ENCODE measurements around the gene RUSF1.
A peak's percentile ranks its signal among the peaks of the same experiment; 100 is the strongest.
"Not testable (repeated sequence)": the region's sequence is repeated elsewhere in the genome, so short reads cannot be mapped to it uniquely, and the experiment has no call there.

RUSF1 gene

GRCh38 chr16:31507929-31508705 is at the start of gene RUSF1:
RUSF1 (minus strand) TSS chr16:31508391; CDS start chr16:31508373, 18 bp downstream.
- peak; percentile 82 for DNase-seq (ENCODE audit: low spot score)

GRCh38 chr16:31542763-31543162 is 34.6 kb upstream of the RUSF1 start:
- DNase-seq (ENCODE audit: low spot score): no peak

DNA sequence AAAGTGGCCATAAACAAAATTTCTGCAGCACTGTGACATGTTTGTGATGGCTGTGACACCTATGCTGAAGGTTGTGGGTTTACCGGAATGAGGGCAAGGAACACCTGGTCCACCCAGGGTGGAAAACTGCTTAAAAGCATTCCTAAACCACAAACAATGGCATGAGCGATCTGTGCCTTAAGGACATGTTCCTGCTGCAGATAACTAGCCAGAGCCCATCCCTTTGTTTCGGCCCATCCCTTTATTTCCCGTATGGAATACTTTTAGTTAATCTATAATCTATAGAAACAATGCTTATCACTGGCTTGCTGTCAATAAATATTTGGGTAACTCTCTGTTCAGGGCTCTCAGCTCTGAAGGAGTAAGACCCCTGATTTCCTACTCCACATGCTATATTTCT is 31.6 kb upstream of the RUSF1 start:
- DNase-seq (ENCODE audit: low spot score): not testable (repeated sequence)

DNA sequence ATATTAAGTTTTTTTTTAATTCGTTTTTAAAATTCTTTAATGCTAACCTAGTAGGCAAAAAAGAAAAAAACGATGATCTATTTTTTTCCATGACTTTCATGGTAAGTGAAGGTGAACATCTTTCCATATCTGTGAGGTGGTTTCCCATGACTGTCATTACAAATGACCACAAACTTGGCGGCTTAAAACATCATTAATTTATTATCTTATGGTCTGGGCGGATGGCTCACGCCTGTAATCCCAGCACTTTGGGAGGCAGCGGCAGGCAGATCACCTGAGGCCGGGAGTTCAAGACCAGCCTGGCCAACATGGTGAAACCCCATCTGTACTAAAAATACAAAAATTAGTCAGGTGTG is 30.0 kb upstream of the RUSF1 start:
- DNase-seq (ENCODE audit: low spot score): not testable (repeated sequence)

DNA sequence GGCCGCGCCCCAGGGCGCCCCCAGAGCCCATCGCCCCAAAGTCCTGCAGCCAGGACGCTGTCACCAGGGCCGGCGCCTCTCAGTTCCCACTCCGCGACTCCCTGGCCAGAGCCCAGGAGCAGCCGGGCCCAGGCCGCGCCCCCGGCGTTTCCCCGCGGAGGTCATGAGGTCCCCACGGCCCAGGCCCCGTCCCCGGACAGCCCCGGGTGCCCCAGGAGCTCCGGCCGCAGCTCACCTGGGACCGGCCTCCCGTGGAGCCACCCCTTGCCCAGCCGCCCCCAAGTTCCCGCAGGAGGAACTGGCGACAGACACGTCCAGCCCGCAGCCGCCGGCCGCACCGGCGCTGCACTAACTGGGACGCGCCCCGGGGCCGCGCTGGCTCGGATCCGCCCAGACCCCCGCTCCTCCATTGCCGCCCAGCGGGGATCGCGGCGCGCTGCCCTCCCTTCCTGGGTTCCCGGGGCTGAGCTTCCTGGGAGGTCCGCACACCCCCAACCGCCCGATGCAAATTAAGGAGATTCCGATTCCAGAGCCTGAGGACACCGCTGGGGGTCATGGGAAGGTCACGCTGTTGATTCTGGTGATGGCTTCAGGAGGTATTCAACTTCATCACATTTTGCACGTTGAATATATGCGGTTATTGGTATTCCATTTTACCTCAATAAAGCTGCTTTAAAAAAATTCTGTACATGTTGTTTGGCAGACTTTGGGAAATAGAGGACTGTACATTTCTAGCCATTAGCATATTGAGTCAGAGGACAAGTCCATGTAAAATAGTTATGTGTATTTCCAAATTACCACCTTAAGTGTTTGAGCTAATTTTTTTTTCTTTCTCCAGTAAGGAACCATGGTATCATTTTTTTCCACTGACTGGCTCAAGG is 29.4 kb upstream of the RUSF1 start:
- DNase-seq (ENCODE audit: low spot score): no peak

GRCh38 chr16:31536804-31537361 is 28.7 kb upstream of the RUSF1 start:
- DNase-seq (ENCODE audit: low spot score): no peak

DNA sequence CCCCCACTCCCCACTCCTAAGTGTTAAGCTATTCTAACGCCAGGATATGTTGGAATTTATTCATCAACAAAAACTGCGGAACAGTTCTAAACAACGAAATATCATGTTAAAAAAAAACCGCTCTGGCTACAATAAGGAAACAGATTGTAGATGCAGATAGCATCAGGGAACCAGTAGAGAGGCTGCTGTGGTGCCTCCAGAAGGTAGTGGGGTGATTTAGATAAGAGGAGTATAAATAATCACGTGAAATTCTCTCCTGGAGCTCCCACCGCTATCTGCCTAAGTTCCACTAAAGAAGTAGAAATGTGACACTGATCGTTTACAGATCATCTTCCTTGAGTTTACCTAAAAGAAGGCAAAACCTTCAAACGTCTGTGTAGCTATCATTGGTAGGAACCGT is 27.5 kb upstream of the RUSF1 start:
- no peak for DNase-seq (ENCODE audit: low spot score)

GRCh38 chr16:31532896-31533295 is 24.7 kb upstream of the RUSF1 start:
- no peak for DNase-seq (ENCODE audit: low spot score)

DNA sequence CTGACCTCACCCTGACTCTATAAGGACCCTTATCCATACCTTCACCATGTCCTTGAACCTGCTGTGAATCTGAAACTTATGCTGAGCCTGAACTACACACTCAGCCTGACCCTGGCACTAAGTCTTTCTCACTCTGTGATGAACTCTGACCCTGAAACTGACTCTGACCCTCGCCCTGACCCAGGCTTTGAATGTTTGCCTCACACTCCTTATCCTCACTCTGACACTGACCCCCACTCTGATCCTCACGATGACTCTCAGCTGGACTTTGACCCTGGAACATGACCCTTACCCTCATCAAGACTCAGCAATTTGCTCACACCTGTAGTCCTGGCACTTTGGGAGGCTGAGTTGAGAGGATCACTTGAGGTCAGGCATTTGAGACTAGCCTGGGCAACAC is 23.9 kb upstream of the RUSF1 start:
- no peak for DNase-seq (ENCODE audit: low spot score)

- DNase-seq (ENCODE audit: low spot score): no peak
Observed at GRCh38 chr16:31531096-31531495, 22.9 kb upstream of the RUSF1 start.

GRCh38 chr16:31530405-31530804 is 22.2 kb upstream of the RUSF1 start:
- DNase-seq (ENCODE audit: low spot score): no peak

- DNase-seq (ENCODE audit: low spot score): no peak
Observed at GRCh38 chr16:31529937-31530312, 21.7 kb upstream of the RUSF1 start.

DNA sequence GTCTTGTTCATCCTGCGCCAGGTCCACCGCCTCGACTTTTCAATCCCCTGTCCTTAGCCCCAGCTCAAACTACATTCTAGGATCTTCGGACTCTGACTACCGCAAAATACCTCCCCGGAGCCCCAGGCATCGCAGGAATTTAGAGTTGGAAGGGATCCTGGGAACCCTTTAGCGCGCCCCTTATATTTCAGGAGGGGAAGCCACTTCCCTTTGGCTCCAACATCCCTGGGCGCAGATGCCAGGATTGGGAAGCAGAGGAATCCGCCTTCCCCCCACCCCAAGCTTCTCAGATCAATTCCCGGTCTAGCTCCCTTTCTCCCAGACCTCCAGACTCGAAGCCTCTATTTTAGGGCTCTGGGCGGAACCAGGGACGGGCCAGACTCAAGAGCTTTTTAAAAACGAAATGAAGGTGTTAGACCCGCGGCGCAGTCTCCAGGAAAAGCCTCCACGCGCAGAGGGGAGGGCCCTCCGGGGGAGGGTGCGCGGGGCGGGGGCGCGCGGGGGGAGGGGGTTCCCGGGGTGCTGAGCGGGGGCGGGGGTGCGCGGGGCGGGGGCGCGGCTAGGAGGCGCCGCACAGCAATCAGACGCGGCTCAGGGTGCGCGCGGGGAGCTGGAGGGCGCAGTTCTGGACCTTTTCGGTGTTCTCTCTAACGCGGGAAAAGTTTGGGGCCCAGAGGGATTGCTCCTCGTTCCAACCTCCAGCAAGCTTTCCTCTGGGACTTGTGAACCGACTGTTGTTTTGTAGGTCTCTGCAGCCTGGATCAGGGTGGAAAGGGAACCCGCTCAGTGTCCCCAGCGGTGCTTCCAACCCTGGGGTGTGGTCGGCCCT is 21.1 kb upstream of the RUSF1 start:
- DNase-seq (ENCODE audit: low spot score): no peak

DNA sequence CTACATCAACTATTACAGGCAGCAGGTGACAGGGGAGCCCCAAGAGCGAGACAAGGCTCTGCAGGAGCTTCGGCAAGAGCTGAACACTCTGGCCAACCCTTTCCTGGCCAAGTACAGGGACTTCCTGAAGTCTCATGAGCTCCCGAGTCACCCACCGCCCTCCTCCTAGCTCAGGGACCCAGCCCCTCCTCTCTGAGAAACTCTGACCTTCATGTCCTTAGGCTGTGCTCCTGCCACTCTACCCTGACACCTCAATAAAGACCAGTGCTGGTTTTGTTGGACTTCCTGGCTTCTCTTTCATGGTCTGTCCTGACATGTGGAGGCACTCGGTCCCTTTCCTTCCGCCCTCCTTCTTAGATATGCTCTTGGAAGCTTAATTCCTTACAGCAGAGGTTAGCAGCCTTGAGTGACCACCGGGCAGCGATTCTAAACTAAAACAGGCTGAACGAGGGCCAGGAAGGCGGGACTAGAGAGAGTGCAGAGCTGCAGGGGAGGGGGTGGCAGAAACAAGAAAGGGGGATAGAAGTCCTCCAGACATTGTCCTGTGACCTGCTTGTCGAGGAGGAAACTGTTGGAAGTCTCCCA is 20.4 kb upstream of the RUSF1 start:
- DNase-seq (ENCODE audit: low spot score): no peak

DNA sequence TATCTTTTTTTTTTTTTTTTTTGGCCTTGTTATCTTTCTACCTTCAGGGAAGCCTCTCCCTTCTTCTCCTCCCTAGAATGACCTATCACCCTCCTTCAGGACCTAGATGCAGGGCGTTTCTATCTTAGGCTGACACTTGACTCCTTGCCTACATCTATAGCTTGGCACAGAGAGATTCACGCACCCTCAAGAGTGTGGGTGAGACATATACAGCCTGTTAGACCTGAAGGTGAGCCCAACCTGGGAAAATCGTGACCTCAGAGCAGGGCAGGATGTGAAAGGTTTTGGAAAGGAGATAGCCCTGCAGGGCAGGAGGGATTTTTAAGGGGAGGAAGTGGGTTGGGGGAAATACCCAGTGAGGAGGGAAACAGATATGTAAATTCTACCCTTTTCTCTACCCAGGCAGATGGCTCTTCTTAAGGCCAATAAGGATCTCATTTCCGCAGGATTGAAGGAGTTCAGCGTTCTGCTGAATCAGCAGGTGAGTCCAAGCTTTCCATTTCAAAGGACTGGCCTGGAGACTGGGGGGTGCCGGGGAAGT is 19.6 kb upstream of the RUSF1 start, which contains the start of gene AHSP:
Gene AHSP (plus strand): TSS at position 167 of the 541 bp plus-strand sequence. CDS start 240 bp downstream, at position 407.
- DNase-seq (ENCODE audit: low spot score): no peak

DNA sequence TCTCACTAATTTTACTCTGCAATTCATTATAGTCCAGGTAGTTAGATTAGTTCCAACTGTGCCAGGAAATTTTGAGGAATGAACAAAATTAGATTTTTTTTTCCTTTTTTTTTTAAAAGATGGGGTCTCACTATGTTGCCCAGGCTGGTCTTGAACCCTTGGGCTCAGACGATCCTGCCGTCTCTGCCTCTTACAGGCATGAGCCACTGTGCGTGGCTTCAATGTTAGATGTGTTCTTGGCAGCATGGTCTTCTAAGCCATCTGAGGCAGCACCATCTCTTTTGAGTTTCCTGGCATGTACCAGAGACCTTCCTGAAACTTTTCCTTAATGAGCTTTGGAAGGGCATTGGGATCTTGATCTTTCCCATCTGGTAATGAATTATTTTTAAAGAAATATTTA is 16.9 kb upstream of the RUSF1 start:
- no peak for DNase-seq (ENCODE audit: low spot score)

GRCh38 chr16:31523768-31524167 is 15.6 kb upstream of the RUSF1 start:
- not testable (repeated sequence) for DNase-seq (ENCODE audit: low spot score)

DNA sequence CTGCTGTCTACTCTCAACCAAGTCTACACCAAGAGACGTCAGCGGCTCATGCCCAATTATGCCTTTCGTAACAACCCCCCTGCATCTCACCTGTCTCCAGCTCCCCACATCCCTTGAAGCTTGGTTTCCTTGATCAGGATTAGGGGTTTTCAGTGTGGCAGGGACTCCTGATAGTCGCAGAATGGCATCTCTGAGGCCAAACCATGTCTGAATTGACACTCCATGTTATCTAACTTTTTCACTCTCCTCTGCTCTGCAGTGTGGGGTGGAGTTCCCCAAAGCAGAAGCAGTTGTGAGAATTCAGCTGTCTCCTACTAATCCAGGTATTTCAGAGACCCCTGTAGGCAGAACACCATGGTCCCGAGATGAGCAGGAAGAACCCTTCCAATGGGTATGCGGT is 13.9 kb upstream of the RUSF1 start:
- no peak for DNase-seq (ENCODE audit: low spot score)

DNA sequence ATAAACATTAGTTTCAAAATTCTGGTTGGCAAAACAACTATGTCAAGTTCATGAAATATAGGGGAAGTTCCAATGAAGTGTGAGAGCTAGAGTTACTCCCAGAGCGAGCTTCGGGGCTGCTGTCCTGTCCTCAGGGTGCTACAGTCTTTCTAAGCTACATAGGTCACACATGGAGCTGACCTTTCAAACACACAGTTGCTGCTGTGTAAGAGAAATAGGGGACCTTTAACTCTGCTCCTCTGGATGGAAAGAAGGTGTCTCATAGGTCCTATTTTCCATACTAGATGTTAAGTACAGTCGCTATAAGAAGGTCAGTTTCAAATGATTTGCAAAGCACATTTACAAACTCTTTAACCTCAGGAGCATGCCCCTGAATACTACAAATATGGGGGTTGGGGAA is 13.2 kb upstream of the RUSF1 start:
- no peak for DNase-seq (ENCODE audit: low spot score)

DNA sequence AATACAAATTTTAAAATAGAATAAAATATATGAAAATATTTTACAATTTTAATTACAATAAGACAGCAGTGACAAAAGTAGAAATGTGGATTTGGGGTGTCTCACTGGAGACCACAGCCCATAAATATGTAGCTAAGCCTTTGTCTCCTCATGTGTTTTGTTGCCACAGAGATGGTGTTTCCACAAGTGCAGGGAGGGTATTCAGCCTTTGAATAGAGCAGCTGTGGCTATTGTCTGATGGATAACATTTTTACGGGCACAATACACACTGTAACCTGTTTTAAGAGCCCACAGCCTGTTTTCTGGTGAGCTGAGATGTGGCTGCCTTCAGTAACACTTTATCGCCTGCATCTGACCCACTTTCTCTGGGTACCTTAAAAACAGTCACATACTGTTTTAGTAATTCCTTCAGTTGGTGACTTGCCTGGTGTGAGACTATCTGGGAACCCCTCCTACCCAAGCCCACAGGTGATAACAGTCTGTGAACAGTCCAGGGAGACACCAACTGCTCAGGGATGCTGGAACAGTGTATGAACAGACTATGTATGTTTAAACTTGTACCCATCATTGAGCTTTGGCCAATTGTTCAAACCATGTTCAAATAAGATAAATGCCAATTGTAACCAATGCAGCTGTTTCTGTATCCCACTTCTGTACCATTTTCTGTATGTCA is 11.7 kb upstream of the RUSF1 start:
- DNase-seq (ENCODE audit: low spot score): no peak
